MM.1S (cell line): ENCODE measurements around the gene KIAA0040.

Experiments
- EZH2 ChIP-seq: fragments of 300-600 bp; sonication (generic); optimal IDR thresholded peaks from 2 replicates; pipeline ENCODE3; 2017; ENCODE audit warnings: low read depth, mild to moderate bottlenecking, antibody characterized with exemption, low read length, mixed read lengths
- EZH2phosphoT487 ChIP-seq: fragments of 300-600 bp; sonication (generic); IDR thresholded peaks from 2 replicates; pipeline ENCODE4 v1.6.1; 2018; ENCODE audit warnings: antibody characterized with exemption, low read length
- TF ChIP-seq, protein P1 (sequence below): fragments of 300-600 bp; sonication (generic); IDR thresholded peaks from 2 replicates; pipeline ENCODE4 v1.5.1; 2016; ENCODE audit warnings: antibody characterized with exemption, low read length, mixed read lengths

DNA sequence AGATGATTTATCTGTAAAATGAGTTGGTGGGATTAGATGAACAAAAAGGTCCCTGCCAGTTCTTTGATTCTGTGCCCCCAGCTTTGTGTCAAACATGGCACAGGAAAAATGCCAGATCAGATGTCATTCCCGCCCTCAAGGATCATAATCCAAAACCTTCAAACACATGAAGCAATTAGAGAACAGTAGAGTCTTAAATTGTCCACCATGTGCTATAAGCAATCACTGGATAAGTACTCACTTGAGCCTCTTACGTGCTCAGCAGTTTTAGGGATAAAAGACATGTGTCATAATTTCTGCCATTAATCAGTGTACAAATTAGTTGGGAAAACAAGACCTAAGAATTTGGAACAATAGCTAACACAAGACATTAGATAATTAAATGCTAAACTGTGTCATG, 15.4 kb upstream of the KIAA0040 start:
- TF ChIP-seq EZH2 (no peak), EZH2phosphoT487 (no peak)
- TF ChIP-seq, protein P1, sequence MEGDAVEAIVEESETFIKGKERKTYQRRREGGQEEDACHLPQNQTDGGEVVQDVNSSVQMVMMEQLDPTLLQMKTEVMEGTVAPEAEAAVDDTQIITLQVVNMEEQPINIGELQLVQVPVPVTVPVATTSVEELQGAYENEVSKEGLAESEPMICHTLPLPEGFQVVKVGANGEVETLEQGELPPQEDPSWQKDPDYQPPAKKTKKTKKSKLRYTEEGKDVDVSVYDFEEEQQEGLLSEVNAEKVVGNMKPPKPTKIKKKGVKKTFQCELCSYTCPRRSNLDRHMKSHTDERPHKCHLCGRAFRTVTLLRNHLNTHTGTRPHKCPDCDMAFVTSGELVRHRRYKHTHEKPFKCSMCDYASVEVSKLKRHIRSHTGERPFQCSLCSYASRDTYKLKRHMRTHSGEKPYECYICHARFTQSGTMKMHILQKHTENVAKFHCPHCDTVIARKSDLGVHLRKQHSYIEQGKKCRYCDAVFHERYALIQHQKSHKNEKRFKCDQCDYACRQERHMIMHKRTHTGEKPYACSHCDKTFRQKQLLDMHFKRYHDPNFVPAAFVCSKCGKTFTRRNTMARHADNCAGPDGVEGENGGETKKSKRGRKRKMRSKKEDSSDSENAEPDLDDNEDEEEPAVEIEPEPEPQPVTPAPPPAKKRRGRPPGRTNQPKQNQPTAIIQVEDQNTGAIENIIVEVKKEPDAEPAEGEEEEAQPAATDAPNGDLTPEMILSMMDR: no peak
